A549 (cell line): ENCODE data around the gene NCCRP1. TPM values are rescaled to one million over a fixed set of nuclear protein-coding genes. Genes with fewer than 3 reads are reported as not detected.
"Not testable (repeated sequence)": the region's sequence is repeated elsewhere in the genome, so short reads cannot be mapped to it uniquely, and the experiment has no call there.

Experiments used
- ATAC-seq, 2 experiments: fragments of 200-7000 bp in 1 of 2; fragments of >200 bp in 1 of 2; cut with Nextera tagmentation in 1 of 2; cut with Tn5 transposase in 1 of 2; 3 replicates each; pipeline versions ENCODE4 v1.8.0 to v1.9.1; 2018 to 2020; ENCODE audit warnings: mild to moderate bottlenecking in 1 of 2, moderate library complexity in 1 of 2
- CTCF ChIA-PET: fragments of 300-600 bp; sonication (Branson Sonifier 250); formaldehyde crosslinking; extraction: SDS; loops from one replicate; lab custom pipeline; 2021; ENCODE audit warnings: antibody characterized with exemption, inconsistent platforms; lab: Yijun Ruan, JAX
- POLR2A ChIA-PET: fragments of 350-600 bp; formaldehyde crosslinking; extraction: SDS; loops from one replicate; lab custom pipeline; 2021; ENCODE audit warnings: antibody characterized with exemption, inconsistent platforms; lab: Yijun Ruan, JAX
- DNase-seq, 2 experiments: peaks; one replicate each; pipeline versions ENCODE4 v3.0.0 to v3.0.0-alpha.2; 2011 to 2016; ENCODE audit warnings: low read depth in 1 of 2, low spot score in 1 of 2
- FAIRE-seq: peaks from 2 replicates; lab custom pipeline; 2011; peaks lifted over from hg19 to GRCh38; lab: Jason Lieb, UNC
- H3K27ac ChIP-seq, 2 experiments: fragments of >200 bp; sonication (Bioruptor Twin); formaldehyde crosslinking; 3 replicates each; pipeline ENCODE4 v1.5.1; 2016 to 2017
- H3K4me1 ChIP-seq: fragments of >200 bp; sonication (Bioruptor Twin); formaldehyde crosslinking; 3 replicates; pipeline ENCODE4 v1.6.1; 2016
- H3K4me2 ChIP-seq: fragments of >200 bp; sonication (Bioruptor Twin); formaldehyde crosslinking; 3 replicates; pipeline ENCODE4 v1.6.1; 2016
- H3K4me3 ChIP-seq: fragments of >200 bp; sonication (Bioruptor Twin); formaldehyde crosslinking; 3 replicates; pipeline ENCODE4 v1.5.1; 2016
- H3K9me3 ChIP-seq: fragments of >200 bp; sonication (Bioruptor Twin); formaldehyde crosslinking; 3 replicates; pipeline ENCODE4 v1.6.1; 2016
- BHLHE40 ChIP-seq: IDR thresholded peaks from 2 replicates; pipeline ENCODE4 v1.6.1; 2012; ENCODE audit warnings: low read depth, low read length, inconsistent platforms
- CBX8 ChIP-seq: fragments of 200-600 bp; sonication (generic); IDR thresholded peaks from 2 replicates; pipeline ENCODE4 v1.6.1; 2016
- CEBPB ChIP-seq, 2 experiments: fragments of >200 bp in 1 of 2; sonication (Bioruptor Twin) in 1 of 2; formaldehyde crosslinking in 1 of 2; IDR thresholded peaks; 2 replicates each; pipeline ENCODE4 v1.6.1; 2012 to 2016
- CHD4 ChIP-seq: fragments of 200-600 bp; sonication (generic); IDR thresholded peaks from 2 replicates; pipeline ENCODE4 v1.6.1; 2016; ENCODE audit warnings: antibody characterized with exemption, mild to moderate bottlenecking, borderline replicate concordance
- FOXS1 ChIP-seq: fragments of 250-450 bp; sonication (Bioruptor Pico); IDR thresholded peaks from 2 replicates; pipeline ENCODE4 v1.5.0; 2020; ENCODE audit warnings: mild to moderate bottlenecking, moderate library complexity
- KDM5A ChIP-seq: fragments of 200-600 bp; sonication (generic); IDR thresholded peaks from 2 replicates; pipeline ENCODE4 v1.6.1; 2016; ENCODE audit warnings: antibody characterized with exemption, mild to moderate bottlenecking
- PHF8 ChIP-seq: fragments of 200-600 bp; sonication (generic); IDR thresholded peaks from 2 replicates; pipeline ENCODE4 v1.6.1; 2016; ENCODE audit warnings: low read depth, mild to moderate bottlenecking, antibody characterized with exemption, moderate library complexity, borderline replicate concordance
- POLR2AphosphoS2 ChIP-seq: conservative IDR thresholded peaks from 2 replicates; pipeline ENCODE4 v1.6.1; 2012; ENCODE audit warnings: low read length, improper control_type of control experiment, inconsistent platforms
- RARB ChIP-seq: fragments of 250-450 bp; sonication (Bioruptor Pico); IDR thresholded peaks from 2 replicates; pipeline ENCODE4 v1.8.0; 2021; ENCODE audit warnings: mild to moderate bottlenecking, moderate library complexity
- WGBS: methylation state at CpG from one replicate; pipeline ENCODE4 v1.1.6; 2017; ENCODE audit errors: missing lambda C conversion rate; 5-methylcytosine and 5-hydroxymethylcytosine counted together
- polyA plus RNA-seq, 4 experiments: library from polyadenylated mRNA; depleted of rRNA in 3 of 4; stranded (reverse); fragments of >200 nt; fragmentation: RNase III in 1 of 4; extraction: RNeasy Plus Mini Kit Qiagen cat#74134 plus additional on column Dnase treatment in 1 of 4; gene quantifications; 2 replicates in 3 of 4; 3 replicates in 1 of 4; pipeline ENCODE4 v1.2.3, GENCODE V29; 2011 to 2017

NCCRP1 gene
- polyA plus RNA-seq, 2 of the 4 experiments (the other 2 are of a cell fraction): 0.90 to 0.99 TPM

DNA sequence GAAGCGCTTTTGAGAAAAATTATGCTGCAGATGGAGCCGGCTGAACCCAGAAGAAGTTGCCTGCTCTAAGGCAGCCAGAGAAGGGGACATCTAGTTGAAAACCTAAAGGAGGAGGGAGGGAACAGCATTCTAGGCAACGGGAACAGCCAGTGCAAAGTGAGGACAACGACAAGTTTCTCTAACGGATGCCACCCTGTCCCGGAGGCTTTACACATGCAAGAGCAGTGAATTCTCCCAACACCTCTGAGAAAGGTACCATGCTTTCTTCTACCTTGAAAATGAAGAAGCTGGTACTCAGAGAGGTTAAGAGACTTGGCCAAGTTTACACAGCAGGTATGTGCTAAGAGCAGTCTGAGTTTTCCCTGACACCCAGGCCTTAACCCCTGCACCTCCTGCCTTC is 42.2 kb downstream of the NCCRP1 start:
- Histone ChIP-seq H3K4me3 (no peak overlapping the region), H3K9me3 (no peaks in the 10 kb centered on the region), H3K4me1 (no peaks in the 10 kb centered on the region), H3K4me2 (no peak overlapping the region), H3K27ac (no peak overlapping the region)
- POLR2A ChIA-PET: interaction anchor here (0.6 kb wide), 1 partner anchor 58 kb away, joined by 8 read pairs; no protein-coding TSS in a partner anchor
- CTCF ChIA-PET: interaction anchor here (0.6 to 1.8 kb wide), 9 partner anchors 8 to 130 kb away, joined by 3 to 6 read pairs (median 3); no protein-coding TSS in a partner anchor
- WGBS: 84% methylated on average over 6 of the region's 6 CpGs
- FAIRE-seq (peak; percentile 77), DNase-seq (no peak), ATAC-seq (no peak)
- TF ChIP-seq PHF8: no peak
- no peak for TF ChIP-seq KDM5A
- no peak for TF ChIP-seq POLR2AphosphoS2
- TF ChIP-seq FOXS1 (CRISPR knock-in tag): no peak

DNA sequence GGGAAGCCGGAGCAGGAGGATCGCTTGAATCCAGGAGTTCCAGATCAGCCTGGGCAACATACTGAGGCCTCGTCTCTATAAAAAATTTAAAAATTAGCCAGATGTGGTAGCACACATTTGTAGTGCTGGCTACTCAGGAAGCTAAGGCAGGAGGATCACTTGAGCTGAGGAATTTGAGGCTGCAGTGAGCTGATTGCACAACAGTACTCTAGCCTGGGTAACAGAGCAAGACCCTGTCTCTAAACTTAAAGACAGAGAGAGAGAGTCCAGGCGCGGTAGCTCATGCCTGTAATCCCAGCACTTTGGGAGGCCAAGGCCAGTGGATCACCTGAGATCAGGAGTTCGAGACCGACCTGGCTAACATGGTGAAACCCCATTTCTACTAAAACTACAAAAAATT is 43.7 kb downstream of the NCCRP1 start:
- 89% methylated on average over 7 of the region's 7 CpGs for WGBS
- no peak for FAIRE-seq
- POLR2A ChIA-PET: no interaction called here

GRCh38 chr19:39243741-39244140 is 47.0 kb downstream of the NCCRP1 start:
- H3K9me3 ChIP-seq, DNase-seq, H3K4me1 ChIP-seq, POLR2A ChIA-PET, H3K27ac ChIP-seq, FAIRE-seq, H3K4me3 ChIP-seq, H3K4me2 ChIP-seq: not testable (repeated sequence)
- WGBS: 59% methylated on average over 13 of the region's 13 CpGs
- CTCF ChIA-PET: interaction anchor here (1.6 kb wide), 1 partner anchor 34 kb away, joined by 3 read pairs; no protein-coding TSS in a partner anchor
- peak in 1 of 2 experiments; percentile 2; a peak in 1 of 6 replicates for ATAC-seq

More for the DNA sequence above, 43.7 kb downstream of the NCCRP1 start:
- DNase-seq (no peak), ATAC-seq (no peak)
- Histone ChIP-seq H3K4me1 (no peaks in the 10 kb centered on the region), H3K27ac (no peak overlapping the region), H3K4me3 (no peak overlapping the region), H3K4me2 (no peak overlapping the region), H3K9me3 (no peaks in the 10 kb centered on the region)
- TF ChIP-seq CHD4: no peak
- TF ChIP-seq CEBPB (IDR thresholded peaks at IDR 0.05): peak; percentile 24 to 51; a peak in 3 of 4 replicates
- no peak for TF ChIP-seq CBX8
- no peak for TF ChIP-seq RARB (CRISPR knock-in tag)
- no peak for TF ChIP-seq BHLHE40
- CTCF ChIA-PET: interaction anchor here (0.6 to 1.7 kb wide), 4 partner anchors 9 to 87 kb away, joined by 3 to 7 read pairs (median 4); no protein-coding TSS in a partner anchor

DNA sequence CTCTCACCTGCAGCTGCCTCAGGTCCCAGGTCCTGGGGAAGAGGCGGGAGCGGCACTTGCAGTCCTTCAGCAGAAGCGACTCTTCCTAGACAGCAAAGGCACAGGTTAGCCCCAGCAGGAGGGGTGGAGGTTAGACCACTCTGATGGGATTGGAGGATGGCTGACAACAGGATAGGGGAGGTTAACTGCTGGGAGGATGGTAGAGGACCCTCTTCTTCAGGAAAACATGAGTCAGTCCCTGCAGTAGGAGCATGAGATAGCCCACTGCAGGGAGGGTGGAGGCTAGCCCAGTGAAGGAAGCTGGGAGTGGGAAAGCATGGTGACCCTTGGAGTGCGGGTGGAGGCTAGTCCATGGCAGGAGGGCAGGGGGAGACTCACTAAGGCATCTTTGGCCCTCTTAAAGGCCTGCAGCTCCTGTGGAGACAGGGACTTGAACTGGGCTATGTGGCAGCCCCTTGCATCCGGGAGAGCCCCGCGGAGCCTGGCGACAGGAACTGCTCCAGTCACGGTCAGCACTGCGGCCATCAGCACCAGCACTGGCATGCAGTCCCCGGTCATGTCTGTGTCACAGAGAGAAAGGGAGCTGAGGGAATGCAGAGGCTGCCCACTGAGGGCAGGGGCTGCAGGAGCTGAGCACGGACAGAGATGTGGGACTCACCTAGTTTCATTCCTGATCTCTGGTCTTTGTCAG is 47.8 kb downstream of the NCCRP1 start, which contains the start of gene IFNL3:
TSS of gene IFNL3 (minus strand) at position 597 of the 691 bp plus-strand sequence. CDS start at position 558, 39 bp downstream.
- DNase-seq, POLR2A ChIA-PET, H3K27ac ChIP-seq, H3K4me2 ChIP-seq, H3K4me1 ChIP-seq, H3K9me3 ChIP-seq, H3K4me3 ChIP-seq: not testable (repeated sequence)
- ATAC-seq (peak; percentile 9 to 12; a peak in 3 of 6 replicates), FAIRE-seq (peak; percentile 89)
- WGBS: 76% methylated on average over 12 of the region's 12 CpGs
- CTCF ChIA-PET: interaction anchor here (1.6 kb wide), 1 partner anchor 33 kb away, joined by 3 read pairs; no protein-coding TSS in a partner anchor

DNA sequence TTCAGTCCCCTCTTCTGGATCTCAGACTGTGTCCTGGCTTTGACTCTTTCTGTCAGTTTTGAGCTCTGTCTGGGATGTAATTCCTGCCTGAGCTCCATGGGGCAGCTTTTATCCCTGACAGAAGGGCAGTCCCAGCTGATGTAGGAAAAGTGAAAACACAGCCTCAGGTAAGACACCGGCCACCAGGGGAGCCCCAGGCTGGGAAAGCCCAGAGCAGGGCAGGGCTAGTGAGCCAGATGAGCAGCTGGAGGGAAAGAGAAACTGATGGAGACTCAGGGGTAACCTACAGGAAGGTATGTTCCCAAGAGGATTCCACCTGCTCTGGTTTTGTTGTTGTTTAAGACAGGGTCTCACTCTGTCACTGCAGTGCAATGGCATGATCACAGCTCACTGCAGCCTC is 48.4 kb downstream of the NCCRP1 start:
- H3K9me3 ChIP-seq, DNase-seq, H3K4me1 ChIP-seq, POLR2A ChIA-PET, H3K4me2 ChIP-seq, H3K4me3 ChIP-seq, H3K27ac ChIP-seq: not testable (repeated sequence)
- WGBS: no CpG with 5 or more reads among the region's 1 CpG
- CTCF ChIA-PET: interaction anchor here (0.7 to 1.6 kb wide), 2 partner anchors 11 to 32 kb away, joined by 3 read pairs; no protein-coding TSS in a partner anchor
- ATAC-seq: peak; percentile 84 to 92
- FAIRE-seq: peak; percentile 99
